HepG2 (cell line): ENCODE results near the gene MYL6. TPM values are rescaled to one million over a fixed set of nuclear protein-coding genes. Genes with fewer than 3 reads are reported as not detected.
A peak's percentile ranks its signal among the peaks of the same experiment; 100 is the strongest.

Source experiments
- ARNT ChIP-seq: fragments of 450-650 bp; IDR thresholded peaks from 2 replicates; pipeline ENCODE4 v1.6.1; 2017
- CHD4 ChIP-seq: fragments of 200-600 bp; sonication (generic); IDR thresholded peaks from 2 replicates; pipeline ENCODE4 v1.7.0; 2017; ENCODE audit warnings: mild to moderate bottlenecking, low read length, borderline replicate concordance
- ERF ChIP-seq: IDR thresholded peaks from 2 replicates; pipeline ENCODE4 v1.6.1; 2018; ENCODE audit warnings: missing biosample characterization, missing genetic modification reagents
- FOXK1 ChIP-seq: sonication (generic); formaldehyde crosslinking; IDR thresholded peaks from 2 replicates; pipeline ENCODE4 v1.4.0; 2020; ENCODE audit warnings: low read depth, missing genetic modification reagents, borderline replicate concordance
- GABPB1 ChIP-seq: IDR thresholded peaks from 2 replicates; pipeline ENCODE4 v1.6.1; 2016; ENCODE audit warnings: mild to moderate bottlenecking, missing genetic modification reagents, moderate library complexity, missing compliant biosample characterization
- IKZF4 ChIP-seq: sonication (generic); formaldehyde crosslinking; IDR thresholded peaks from 2 replicates; pipeline ENCODE4 v1.5.1; 2020; ENCODE audit warnings: borderline replicate concordance, mild to moderate bottlenecking, low read depth, missing genetic modification reagents; ENCODE audit errors: not compliant biosample characterization
- KDM3A ChIP-seq: IDR thresholded peaks from 2 replicates; pipeline ENCODE4 v1.6.1; 2018; ENCODE audit warnings: low read depth, missing compliant biosample characterization
- NCOA2 ChIP-seq: sonication (generic); formaldehyde crosslinking; IDR thresholded peaks from 2 replicates; pipeline ENCODE4 v1.8.0; 2022; ENCODE audit warnings: inconsistent platforms
- NCOA5 ChIP-seq: sonication (generic); formaldehyde crosslinking; IDR thresholded peaks from 2 replicates; pipeline ENCODE4 v1.4.0; 2020; ENCODE audit warnings: missing genetic modification reagents
- NFE2 ChIP-seq: sonication (generic); formaldehyde crosslinking; IDR thresholded peaks from 2 replicates; pipeline ENCODE4 v1.4.0; 2020; ENCODE audit warnings: missing genetic modification reagents
- NFKBIZ ChIP-seq: IDR thresholded peaks from 2 replicates; pipeline ENCODE4 v1.6.1; 2018; ENCODE audit warnings: missing genetic modification reagents, missing compliant biosample characterization
- POLR2AphosphoS2 ChIP-seq: IDR thresholded peaks from 2 replicates; pipeline ENCODE4 v1.6.1; 2011; ENCODE audit warnings: low read depth, low read length, improper control_type of control experiment
- RFXAP ChIP-seq: sonication (generic); formaldehyde crosslinking; IDR thresholded peaks from 2 replicates; pipeline ENCODE4 v1.4.0; 2020; ENCODE audit warnings: missing genetic modification reagents, borderline replicate concordance
- SMC3 ChIP-seq: IDR thresholded peaks from 2 replicates; pipeline ENCODE4 v1.6.1; 2011; ENCODE audit warnings: low read length, improper control_type of control experiment
- SRF ChIP-seq: IDR thresholded peaks from 2 replicates; pipeline ENCODE4 v1.6.1; 2011; ENCODE audit warnings: mild to moderate bottlenecking, low read depth, low read length, moderate library complexity
- TBX2 ChIP-seq: sonication (generic); formaldehyde crosslinking; IDR thresholded peaks from 2 replicates; pipeline ENCODE4 v1.5.0; 2020; ENCODE audit warnings: missing genetic modification reagents, mild to moderate bottlenecking, borderline replicate concordance
- TRIM24 ChIP-seq: sonication (generic); formaldehyde crosslinking; IDR thresholded peaks from 2 replicates; pipeline ENCODE4 v1.8.0; 2022; ENCODE audit warnings: mild to moderate bottlenecking, missing genetic modification reagents
- ZBTB7A ChIP-seq: sonication (generic); formaldehyde crosslinking; IDR thresholded peaks from 2 replicates; pipeline ENCODE4 v1.8.0; 2022; ENCODE audit warnings: mild to moderate bottlenecking, missing genetic modification reagents
- ZFAT ChIP-seq: sonication (generic); formaldehyde crosslinking; conservative IDR thresholded peaks from 2 replicates; pipeline ENCODE4 v1.8.1; 2023; ENCODE audit warnings: missing genetic modification reagents, inconsistent platforms
- ZMYM3 ChIP-seq: sonication (generic); formaldehyde crosslinking; IDR thresholded peaks from 2 replicates; pipeline ENCODE4 v1.5.1; 2020; ENCODE audit warnings: mild to moderate bottlenecking, missing genetic modification reagents
- ZNF160 ChIP-seq: sonication (generic); formaldehyde crosslinking; IDR thresholded peaks from 2 replicates; pipeline ENCODE4 v1.8.0; 2022; ENCODE audit warnings: mild to moderate bottlenecking, inconsistent platforms, missing genetic modification reagents
- ZNF232 ChIP-seq: sonication (generic); formaldehyde crosslinking; IDR thresholded peaks from 2 replicates; pipeline ENCODE4 v1.4.0; 2020; ENCODE audit warnings: missing genetic modification reagents, borderline replicate concordance
- ZNF496 ChIP-seq: sonication (generic); formaldehyde crosslinking; IDR thresholded peaks from 2 replicates; pipeline ENCODE4 v1.8.1; 2023; ENCODE audit warnings: mild to moderate bottlenecking, moderate library complexity, missing genetic modification reagents; ENCODE audit not compliant: insufficient replicate concordance
- ZNF501 ChIP-seq: sonication (generic); formaldehyde crosslinking; IDR thresholded peaks from 2 replicates; pipeline ENCODE4 v1.5.1; 2020; ENCODE audit warnings: mild to moderate bottlenecking, moderate library complexity, missing genetic modification reagents
- ZNF549 ChIP-seq: sonication (generic); formaldehyde crosslinking; IDR thresholded peaks from 2 replicates; pipeline ENCODE4 v1.5.0; 2020; ENCODE audit warnings: missing genetic modification reagents
- ZNF569 ChIP-seq: sonication (generic); formaldehyde crosslinking; IDR thresholded peaks from 2 replicates; pipeline ENCODE4 v1.5.0; 2020; ENCODE audit warnings: mild to moderate bottlenecking, missing genetic modification reagents, moderate library complexity, borderline replicate concordance
- ZNF777 ChIP-seq: sonication (generic); formaldehyde crosslinking; IDR thresholded peaks from 2 replicates; pipeline ENCODE4 v1.4.0; 2020; ENCODE audit warnings: missing genetic modification reagents
- ZNF883 ChIP-seq: sonication (generic); formaldehyde crosslinking; IDR thresholded peaks from 2 replicates; pipeline ENCODE4 v1.5.1; 2020; ENCODE audit warnings: mild to moderate bottlenecking, missing genetic modification reagents; ENCODE audit errors: not compliant biosample characterization
- ZSCAN12 ChIP-seq: sonication (generic); formaldehyde crosslinking; IDR thresholded peaks from 2 replicates; pipeline ENCODE4 v1.9.0; 2021; ENCODE audit warnings: mild to moderate bottlenecking, missing genetic modification reagents
- polyA plus RNA-seq, 8 experiments: library from polyadenylated mRNA; depleted of rRNA in 3 of 8; stranded (reverse) in 7 of 8; unstranded in 1 of 8; fragments of >200 nt; fragmentation: Illumina TruSeq in 4 of 8; extraction: Trizol in 4 of 8; gene quantifications; 2 replicates each; pipeline versions ENCODE4 v1.2.1 to v1.2.3, GENCODE V29; 2011 to 2016; ENCODE audit warnings: low read depth in 4 of 8, missing spikeins in 1 of 8, mixed read lengths in 1 of 8; ENCODE audit not compliant: insufficient read depth in 1 of 8
- total RNA-seq, 5 experiments: library from RNA; depleted of rRNA; stranded (reverse); fragments of >200 nt; fragmentation: Illumina TruSeq; extraction: Trizol; gene quantifications; 2 replicates each; pipeline ENCODE4 v1.2.3, GENCODE V29; 2016; ENCODE audit warnings: low read depth in 1 of 5
- TF ChIP-seq, protein P1 (sequence below): sonication (generic); formaldehyde crosslinking; IDR thresholded peaks from 2 replicates; pipeline ENCODE4 v1.5.1; 2020; ENCODE audit warnings: missing genetic modification reagents, mild to moderate bottlenecking, borderline replicate concordance
- TF ChIP-seq, protein P2 (sequence below): sonication (generic); formaldehyde crosslinking; IDR thresholded peaks from 2 replicates; pipeline ENCODE4 v1.4.0; 2020; ENCODE audit warnings: mild to moderate bottlenecking, missing genetic modification reagents
- TF ChIP-seq, protein P3 (sequence below): sonication (generic); formaldehyde crosslinking; IDR thresholded peaks from 2 replicates; pipeline ENCODE4 v1.5.0; 2020; ENCODE audit warnings: missing genetic modification reagents, mild to moderate bottlenecking, borderline replicate concordance

MYL6 gene
- total and polyA plus RNA-seq, 2 of the 13 experiments (the other 11 are each of a cell fraction or from before 2014, with no cell fraction given): 1,127 to 1,192 TPM

DNA sequence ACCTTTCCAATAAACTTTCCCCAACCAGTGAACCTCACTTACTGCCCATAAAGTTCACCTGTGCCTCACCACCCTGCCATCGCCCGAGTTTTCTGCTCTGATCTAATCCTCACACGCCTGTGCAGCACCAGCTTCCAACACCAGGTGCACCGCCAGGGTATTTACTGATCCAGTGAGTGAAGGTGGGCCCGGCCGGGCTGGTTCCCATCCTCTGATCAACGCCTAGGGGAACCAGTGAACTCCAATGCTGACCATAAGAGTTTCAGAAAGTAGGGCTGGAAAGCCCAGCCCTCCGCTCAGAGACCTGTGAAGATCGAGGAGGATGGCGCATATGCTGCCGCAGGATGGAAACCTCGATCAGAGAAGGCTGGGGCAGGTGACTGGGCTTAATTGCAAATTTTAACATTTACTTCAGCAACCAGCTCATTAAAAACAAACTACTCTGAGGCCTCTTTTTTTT lies 6.5 kb upstream of the MYL6 start (continued):
- TF ChIP-seq, protein P1, sequence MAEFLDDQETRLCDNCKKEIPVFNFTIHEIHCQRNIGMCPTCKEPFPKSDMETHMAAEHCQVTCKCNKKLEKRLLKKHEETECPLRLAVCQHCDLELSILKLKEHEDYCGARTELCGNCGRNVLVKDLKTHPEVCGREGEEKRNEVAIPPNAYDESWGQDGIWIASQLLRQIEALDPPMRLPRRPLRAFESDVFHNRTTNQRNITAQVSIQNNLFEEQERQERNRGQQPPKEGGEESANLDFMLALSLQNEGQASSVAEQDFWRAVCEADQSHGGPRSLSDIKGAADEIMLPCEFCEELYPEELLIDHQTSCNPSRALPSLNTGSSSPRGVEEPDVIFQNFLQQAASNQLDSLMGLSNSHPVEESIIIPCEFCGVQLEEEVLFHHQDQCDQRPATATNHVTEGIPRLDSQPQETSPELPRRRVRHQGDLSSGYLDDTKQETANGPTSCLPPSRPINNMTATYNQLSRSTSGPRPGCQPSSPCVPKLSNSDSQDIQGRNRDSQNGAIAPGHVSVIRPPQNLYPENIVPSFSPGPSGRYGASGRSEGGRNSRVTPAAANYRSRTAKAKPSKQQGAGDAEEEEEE (CRISPR knock-in tag): no peak
- TF ChIP-seq TRIM24 (CRISPR knock-in tag) (no peak), ZNF549 (CRISPR knock-in tag) (no peak), KDM3A (CRISPR knock-in tag) (0 out of 2 replicates have a peak, but pooled peaks have one; percentile 14), SMC3 (0 out of 2 replicates have a peak, but pooled peaks have one; percentile 4), IKZF4 (CRISPR knock-in tag) (no peak), NFE2 (CRISPR knock-in tag) (no peak), TBX2 (CRISPR knock-in tag) (0 out of 2 replicates have a peak, but pooled peaks have one; percentile 1), RFXAP (no peak), CHD4 (peak; percentile 8; the same call in 1 of the 2 replicates), NCOA2 (CRISPR knock-in tag) (no peak), ZNF160 (CRISPR knock-in tag) (peak; percentile 3; the same call in 1 of the 2 replicates), ZBTB7A (CRISPR knock-in tag) (no peak), ARNT (no peak), ZMYM3 (CRISPR knock-in tag) (no peak), ZNF496 (no peak), ZNF883 (CRISPR knock-in tag) (no peak), NFKBIZ (no peak), ZNF569 (CRISPR knock-in tag) (no peak), POLR2AphosphoS2 (no peak), ZNF232 (peak; percentile 33; the same call in 1 of the 2 replicates), GABPB1 (CRISPR knock-in tag) (no peak), NCOA5 (CRISPR knock-in tag) (no peak), ZSCAN12 (CRISPR knock-in tag) (0 out of 2 replicates have a peak, but pooled peaks have one; percentile 42), FOXK1 (CRISPR knock-in tag) (no peak), ZNF777 (CRISPR knock-in tag) (no peak), ERF (CRISPR knock-in tag) (no peak), ZFAT (no peak), SRF (no peak), ZNF501 (peak; percentile 56; the same call in 1 of the 2 replicates)
- TF ChIP-seq, protein P2, sequence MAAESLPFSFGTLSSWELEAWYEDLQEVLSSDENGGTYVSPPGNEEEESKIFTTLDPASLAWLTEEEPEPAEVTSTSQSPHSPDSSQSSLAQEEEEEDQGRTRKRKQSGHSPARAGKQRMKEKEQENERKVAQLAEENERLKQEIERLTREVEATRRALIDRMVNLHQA (CRISPR knock-in tag): no peak
- TF ChIP-seq, protein P3, sequence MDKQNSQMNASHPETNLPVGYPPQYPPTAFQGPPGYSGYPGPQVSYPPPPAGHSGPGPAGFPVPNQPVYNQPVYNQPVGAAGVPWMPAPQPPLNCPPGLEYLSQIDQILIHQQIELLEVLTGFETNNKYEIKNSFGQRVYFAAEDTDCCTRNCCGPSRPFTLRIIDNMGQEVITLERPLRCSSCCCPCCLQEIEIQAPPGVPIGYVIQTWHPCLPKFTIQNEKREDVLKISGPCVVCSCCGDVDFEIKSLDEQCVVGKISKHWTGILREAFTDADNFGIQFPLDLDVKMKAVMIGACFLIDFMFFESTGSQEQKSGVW (CRISPR knock-in tag): no peak
